DMS53 treated with DMSO at 0.1 percent for 48 hours (cell line): ENCODE data around the gene DMAC2.
"Not testable (repeated sequence)": the region's sequence is repeated elsewhere in the genome, so short reads cannot be mapped to it uniquely, and the experiment has no call there.

Experiments used
- DNase-seq: peaks from one replicate; lab custom pipeline; 2025; ENCODE audit not compliant: unreplicated experiment; lab: John Stamatoyannopoulos, UW

Gene DMAC2

GRCh38 chr19:41439441-41440222 is at the start of gene DMAC2:
DMAC2 (minus strand) TSS chr19:41439912; CDS start chr19:41439899, 13 bp downstream.
- peak; percentile 99 for DNase-seq

GRCh38 chr19:41486953-41487352 is 47.2 kb upstream of the DMAC2 start:
- DNase-seq: not testable (repeated sequence)

- DNase-seq: no peak
Observed at GRCh38 chr19:41484822-41485221, 45.1 kb upstream of the DMAC2 start.

GRCh38 chr19:41480336-41480735 is 40.6 kb upstream of the DMAC2 start:
- DNase-seq: no peak

- DNase-seq: no peak
Observed at GRCh38 chr19:41479757-41480191, 40.1 kb upstream of the DMAC2 start.

GRCh38 chr19:41478875-41479756 is 39.4 kb upstream of the DMAC2 start:
- DNase-seq: no peak

GRCh38 chr19:41478171-41478570 is 38.5 kb upstream of the DMAC2 start:
- DNase-seq: no peak

- DNase-seq: no peak
Observed at GRCh38 chr19:41476583-41476982, 36.9 kb upstream of the DMAC2 start.

- not testable (repeated sequence) for DNase-seq
Observed at GRCh38 chr19:41463257-41464256, 23.8 kb upstream of the DMAC2 start.

GRCh38 chr19:41462497-41462896 is 22.8 kb upstream of the DMAC2 start:
- DNase-seq: no peak

GRCh38 chr19:41457241-41457640 is 17.5 kb upstream of the DMAC2 start:
- DNase-seq: no peak

GRCh38 chr19:41456342-41456918 is 16.7 kb upstream of the DMAC2 start:
- no peak for DNase-seq

GRCh38 chr19:41455936-41456335 is 16.2 kb upstream of the DMAC2 start:
- no peak for DNase-seq

- no peak for DNase-seq
Observed at GRCh38 chr19:41452584-41453275, 13.0 kb upstream of the DMAC2 start.

GRCh38 chr19:41449865-41450178 is 10.1 kb upstream of the DMAC2 start:
- DNase-seq: no peak

- DNase-seq: peak; percentile 76
Observed at GRCh38 chr19:41449079-41449864, 9.6 kb upstream of the DMAC2 start.

- no peak for DNase-seq
Observed at GRCh38 chr19:41447732-41448332, 8.1 kb upstream of the DMAC2 start.

GRCh38 chr19:41445575-41445974 is 5.9 kb upstream of the DMAC2 start:
- DNase-seq: no peak
